Rectal smooth muscle tissue (tissue), 1 donor: ENCODE results near the gene ARID4A.
A peak's percentile ranks its signal among the peaks of the same experiment; 100 is the strongest.

Source experiments
- H3K27ac ChIP-seq: one replicate; pipeline ENCODE4 v1.7.0; 2013; ENCODE audit warnings: low read depth, low read length, inconsistent platforms
- H3K27me3 ChIP-seq: one replicate; pipeline ENCODE4 v1.7.0; 2013; ENCODE audit warnings: low read length; ENCODE audit not compliant: control insufficient read depth, insufficient read depth
- H3K36me3 ChIP-seq: one replicate; pipeline ENCODE4 v1.7.0; 2013; ENCODE audit warnings: low read length; ENCODE audit not compliant: control insufficient read depth, insufficient read depth
- H3K4me1 ChIP-seq: one replicate; pipeline ENCODE4 v1.7.0; 2013; ENCODE audit warnings: low read length; ENCODE audit not compliant: control insufficient read depth, insufficient read depth
- H3K4me3 ChIP-seq: one replicate; pipeline ENCODE4 v1.7.0; 2013; ENCODE audit warnings: low read length
- H3K9ac ChIP-seq: one replicate; pipeline ENCODE4 v1.7.0; 2013; ENCODE audit warnings: low read length

ARID4A gene

GRCh38 chr14:58280954-58281787 lies 17.2 kb upstream of the ARID4A start:
- Histone ChIP-seq H3K36me3 (peaks cover 5% of the 10 kb centered on the region), H3K27ac (peak overlapping the region; percentile 76), H3K4me1 (peaks cover 21% of the 10 kb centered on the region), H3K4me3 (no peak overlapping the region), H3K9ac (no peak overlapping the region), H3K27me3 (no peaks in the 10 kb centered on the region)

- Histone ChIP-seq H3K4me3 (no peak overlapping the region), H3K36me3 (peaks cover 5% of the 10 kb centered on the region), H3K9ac (no peak overlapping the region), H3K4me1 (peaks cover 21% of the 10 kb centered on the region), H3K27me3 (no peaks in the 10 kb centered on the region), H3K27ac (peak overlapping the region; percentile 76)
These were observed 16.4 kb upstream of the ARID4A start for GRCh38 chr14:58281969-58282368.

- Histone ChIP-seq H3K36me3 (peaks cover 2% of the 10 kb centered on the region), H3K4me1 (peaks cover 21% of the 10 kb centered on the region), H3K27me3 (no peaks in the 10 kb centered on the region), H3K27ac (peak overlapping the region; percentile 14), H3K9ac (no peak overlapping the region), H3K4me3 (no peak overlapping the region)
These were observed 15.3 kb upstream of the ARID4A start for GRCh38 chr14:58282925-58283593.

GRCh38 chr14:58283730-58284129 lies 14.6 kb upstream of the ARID4A start:
- peaks cover 21% of the 10 kb centered on the region for H3K4me1 ChIP-seq
- peaks cover 2% of the 10 kb centered on the region for H3K36me3 ChIP-seq
- H3K27me3 ChIP-seq, result no peaks in the 10 kb centered on the region
- H3K27ac ChIP-seq, result no peak overlapping the region
- H3K9ac ChIP-seq, result no peak overlapping the region
- H3K4me3 ChIP-seq, result no peak overlapping the region

- Histone ChIP-seq H3K27me3 (no peaks in the 10 kb centered on the region), H3K9ac (no peak overlapping the region), H3K36me3 (peaks cover 2% of the 10 kb centered on the region), H3K4me3 (no peak overlapping the region), H3K27ac (no peak overlapping the region), H3K4me1 (peaks cover 21% of the 10 kb centered on the region)
These were observed 13.2 kb upstream of the ARID4A start for GRCh38 chr14:58285132-58285531.

GRCh38 chr14:58287607-58288042 lies 10.7 kb upstream of the ARID4A start:
- H3K36me3 ChIP-seq, result peaks cover 8% of the 10 kb centered on the region
- H3K27ac ChIP-seq, result no peak overlapping the region
- no peaks in the 10 kb centered on the region for H3K27me3 ChIP-seq
- H3K9ac ChIP-seq, result no peak overlapping the region
- H3K4me3 ChIP-seq, result no peak overlapping the region
- peaks cover 4% of the 10 kb centered on the region for H3K4me1 ChIP-seq

- H3K4me1 ChIP-seq, result no peaks in the 10 kb centered on the region
These were observed 10.1 kb upstream of the ARID4A start for GRCh38 chr14:58288106-58288792.

GRCh38 chr14:58291646-58292045 lies 6.7 kb upstream of the ARID4A start:
- Histone ChIP-seq H3K9ac (no peak overlapping the region), H3K27me3 (no peaks in the 10 kb centered on the region), H3K27ac (no peak overlapping the region), H3K4me1 (peaks cover 4% of the 10 kb centered on the region), H3K4me3 (no peak overlapping the region), H3K36me3 (peaks cover 15% of the 10 kb centered on the region)

More at GRCh38 chr14:58288106-58288792, 10.1 kb upstream of the ARID4A start:
- Histone ChIP-seq H3K36me3 (peaks cover 10% of the 10 kb centered on the region), H3K27me3 (no peaks in the 10 kb centered on the region), H3K4me3 (no peak overlapping the region), H3K9ac (no peak overlapping the region), H3K27ac (no peak overlapping the region)

- peaks cover 7% of the 10 kb centered on the region for H3K4me1 ChIP-seq
- no peak overlapping the region for H3K9ac ChIP-seq
- H3K4me3 ChIP-seq, result no peak overlapping the region
- H3K27ac ChIP-seq, result no peak overlapping the region
- no peaks in the 10 kb centered on the region for H3K27me3 ChIP-seq
- peaks cover 15% of the 10 kb centered on the region for H3K36me3 ChIP-seq
These were observed 6.2 kb upstream of the ARID4A start for GRCh38 chr14:58292187-58292586.

- Histone ChIP-seq H3K27ac (no peak overlapping the region), H3K4me1 (peaks cover 7% of the 10 kb centered on the region), H3K9ac (no peak overlapping the region), H3K27me3 (no peaks in the 10 kb centered on the region), H3K4me3 (no peak overlapping the region), H3K36me3 (peaks cover 15% of the 10 kb centered on the region)
These were observed 4.2 kb upstream of the ARID4A start for GRCh38 chr14:58294201-58294600.

- no peaks in the 10 kb centered on the region for H3K27me3 ChIP-seq
- peaks cover 15% of the 10 kb centered on the region for H3K4me1 ChIP-seq
- H3K4me3 ChIP-seq, result peak overlapping the region; percentile 77
- H3K36me3 ChIP-seq, result peaks cover 12% of the 10 kb centered on the region
- H3K9ac ChIP-seq, result no peak overlapping the region
- peak overlapping the region; percentile 98 for H3K27ac ChIP-seq
These were observed 1.6 kb upstream of the ARID4A start for GRCh38 chr14:58296726-58297125.

- peaks cover 15% of the 10 kb centered on the region for H3K4me1 ChIP-seq
- peaks cover 12% of the 10 kb centered on the region for H3K36me3 ChIP-seq
- H3K9ac ChIP-seq, result peak overlapping the region; percentile 46
- H3K27ac ChIP-seq, result peak overlapping the region; percentile 98
- H3K4me3 ChIP-seq, result peak overlapping the region; percentile 77
- no peaks in the 10 kb centered on the region for H3K27me3 ChIP-seq
These were observed 968 bp upstream of the ARID4A start for GRCh38 chr14:58297412-58297761.
